HG03439 (cell line): ENCODE results near the gene DIO3.

Source experiments
- ATAC-seq: cut with Tn5 transposase; IDR thresholded peaks from one replicate; pipeline ENCODE4 v1.9.1; 2021; ENCODE audit warnings: mild to moderate bottlenecking, moderate library complexity; ENCODE audit not compliant: unreplicated experiment

Gene DIO3

GRCh38 chr14:101595887-101596721, 34.8 kb downstream of the DIO3 start:
- no peak for ATAC-seq

GRCh38 chr14:101596742-101597141, 35.4 kb downstream of the DIO3 start:
- no peak for ATAC-seq

- no peak for ATAC-seq
Measured at GRCh38 chr14:101598159-101598558, 36.9 kb downstream of the DIO3 start.

GRCh38 chr14:101598571-101599233, 37.4 kb downstream of the DIO3 start:
- no peak for ATAC-seq

GRCh38 chr14:101599234-101599885, 38.1 kb downstream of the DIO3 start:
- ATAC-seq, result no peak

- ATAC-seq, result no peak
Measured at GRCh38 chr14:101600336-101600890, 39.1 kb downstream of the DIO3 start.

GRCh38 chr14:101600891-101601605, 39.8 kb downstream of the DIO3 start:
- no peak for ATAC-seq

- ATAC-seq, result no peak
Measured at GRCh38 chr14:101601606-101602465, 40.5 kb downstream of the DIO3 start.

- no peak for ATAC-seq
Measured at GRCh38 chr14:101602466-101602840, 41.2 kb downstream of the DIO3 start.

GRCh38 chr14:101603096-101603495, 41.8 kb downstream of the DIO3 start:
- ATAC-seq, result no peak

GRCh38 chr14:101604228-101604934, 43.1 kb downstream of the DIO3 start:
- no peak for ATAC-seq

GRCh38 chr14:101604935-101605780, 43.9 kb downstream of the DIO3 start:
- ATAC-seq, result no peak

GRCh38 chr14:101605836-101606235, 44.5 kb downstream of the DIO3 start:
- no peak for ATAC-seq
